T-helper 9 cell (primary cell): ENCODE results near the gene BLTP2.
"Not testable (repeated sequence)": the region's sequence is repeated elsewhere in the genome, so short reads cannot be mapped to it uniquely, and the experiment has no call there.

Experiments used
- DNase-seq: peaks from one replicate; pipeline ENCODE4 v3.0.0-alpha.2; 2020

BLTP2 gene

DNA sequence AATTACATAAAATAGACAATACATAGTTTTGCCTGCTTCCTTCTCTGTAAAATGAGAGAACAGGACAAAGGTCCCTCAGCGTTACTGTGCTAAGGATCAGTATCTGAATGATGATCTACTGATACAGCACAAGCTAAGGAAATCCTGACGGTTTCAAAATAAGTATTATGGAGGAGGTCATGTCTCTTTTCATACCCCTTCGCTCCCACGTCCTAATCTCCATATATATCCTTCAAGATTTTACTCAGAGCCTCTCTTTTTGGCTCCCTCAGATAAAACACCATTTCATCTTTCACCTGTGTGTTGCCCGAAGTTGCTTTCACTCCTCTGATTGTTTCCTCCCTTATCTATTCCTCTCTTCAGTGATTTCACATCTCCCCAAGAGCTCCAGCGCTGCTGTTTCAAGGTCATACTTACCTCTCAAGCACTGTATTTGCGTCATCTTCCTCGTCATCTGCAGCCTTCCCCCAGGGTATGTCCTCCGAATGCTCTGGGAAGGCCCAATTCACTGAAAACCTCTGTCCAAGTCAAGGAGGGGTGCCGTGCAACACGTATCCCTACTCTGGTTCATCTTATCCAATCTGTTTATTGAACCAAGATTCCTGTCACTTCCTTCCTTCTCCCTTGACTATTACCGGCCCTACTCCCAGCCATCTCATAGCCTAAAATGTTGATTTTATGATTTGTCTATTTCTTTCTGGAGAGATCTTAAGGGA is 1.2 kb upstream of the BLTP2 start:
- no peak for DNase-seq

GRCh38 chr17:28645576-28645939 is 600 bp upstream of the BLTP2 start:
- no peak for DNase-seq

- no peak for DNase-seq
Measured at GRCh38 chr17:28643983-28644786, 773 bp downstream of the BLTP2 start.

- no peak for DNase-seq
Measured at GRCh38 chr17:28641579-28641978, 3.4 kb downstream of the BLTP2 start.

GRCh38 chr17:28635506-28635905 is 9.5 kb downstream of the BLTP2 start:
- no peak for DNase-seq

GRCh38 chr17:28634206-28634865 is 10.6 kb downstream of the BLTP2 start:
- no peak for DNase-seq

GRCh38 chr17:28626818-28627217 is 18.1 kb downstream of the BLTP2 start:
- no peak for DNase-seq

DNA sequence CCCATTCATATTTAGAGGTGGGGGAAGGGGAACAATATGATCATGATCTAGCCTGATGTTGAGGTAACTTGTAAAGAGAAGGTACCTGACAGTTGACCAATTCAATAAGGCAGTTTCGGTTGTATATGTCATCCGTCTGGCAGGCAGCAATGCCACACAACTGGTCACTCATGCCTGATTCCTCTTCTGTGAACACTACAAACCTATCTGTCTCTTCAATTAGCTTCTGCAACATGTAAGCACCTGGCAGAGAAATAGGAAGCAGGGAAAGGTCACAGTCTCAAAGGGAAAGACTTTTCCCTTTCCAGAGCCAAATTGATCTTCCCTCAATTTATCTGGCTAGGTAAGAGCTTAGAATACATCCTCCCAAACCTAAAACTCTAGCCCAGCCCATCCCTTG is 20.8 kb downstream of the BLTP2 start:
- no peak for DNase-seq

DNA sequence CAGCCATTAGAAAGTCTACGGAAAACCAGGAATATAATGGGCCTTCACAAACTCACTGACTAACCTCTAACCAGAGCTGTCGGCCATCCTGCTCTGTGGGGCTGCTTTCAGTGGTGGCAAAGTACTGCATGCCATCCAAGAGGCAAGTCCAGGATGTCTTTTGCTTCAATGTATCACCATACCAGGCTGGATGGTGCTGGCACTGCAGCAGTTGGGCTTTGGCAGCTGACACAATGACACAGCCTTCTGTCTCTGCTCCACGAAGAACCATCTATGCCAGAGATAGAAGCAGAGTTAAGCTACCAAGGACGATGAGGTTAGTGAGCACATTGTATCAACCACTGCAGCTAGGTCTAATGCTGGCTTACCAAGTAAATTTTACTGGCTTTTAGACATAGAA is 21.3 kb downstream of the BLTP2 start:
- no peak for DNase-seq

GRCh38 chr17:28622186-28622585 is 22.8 kb downstream of the BLTP2 start:
- DNase-seq, result no peak

- DNase-seq, result no peak
Measured at GRCh38 chr17:28620010-28620409, 24.9 kb downstream of the BLTP2 start.

DNA sequence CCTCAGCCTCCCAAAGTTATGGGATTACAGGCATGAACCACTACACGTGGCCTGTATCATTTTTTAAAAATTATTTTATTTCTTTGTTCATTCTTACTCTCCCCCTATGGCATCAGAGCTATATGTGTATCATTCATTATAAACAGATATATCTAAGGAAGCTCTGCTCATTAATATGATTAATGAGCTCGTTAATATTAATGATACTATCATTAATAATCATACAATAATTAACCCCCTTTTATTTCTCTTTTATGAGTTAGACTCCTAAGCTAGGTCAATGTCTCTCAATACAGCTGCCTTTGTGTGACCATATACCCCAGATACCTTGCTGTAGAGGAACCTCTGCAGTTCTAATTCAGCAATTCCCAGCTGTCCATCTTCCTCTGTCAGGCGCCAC is 26.5 kb downstream of the BLTP2 start:
- DNase-seq, result no peak

- no peak for DNase-seq
Measured at GRCh38 chr17:28616281-28616680, 28.7 kb downstream of the BLTP2 start.

GRCh38 chr17:28615260-28615940 is 29.6 kb downstream of the BLTP2 start:
- no peak for DNase-seq

GRCh38 chr17:28613931-28614381 is 31.0 kb downstream of the BLTP2 start, which contains the start of gene RSKR:
RSKR (minus strand) TSS chr17:28614185; CDS start chr17:28614161, 24 bp downstream.
- no peak for DNase-seq

- DNase-seq, result peak; percentile 16
Measured at GRCh38 chr17:28612936-28613872, 31.8 kb downstream of the BLTP2 start.

GRCh38 chr17:28612531-28612930 is 32.4 kb downstream of the BLTP2 start:
- DNase-seq, result no peak

- DNase-seq, result no peak
Measured at GRCh38 chr17:28610376-28610775, 34.6 kb downstream of the BLTP2 start.

DNA sequence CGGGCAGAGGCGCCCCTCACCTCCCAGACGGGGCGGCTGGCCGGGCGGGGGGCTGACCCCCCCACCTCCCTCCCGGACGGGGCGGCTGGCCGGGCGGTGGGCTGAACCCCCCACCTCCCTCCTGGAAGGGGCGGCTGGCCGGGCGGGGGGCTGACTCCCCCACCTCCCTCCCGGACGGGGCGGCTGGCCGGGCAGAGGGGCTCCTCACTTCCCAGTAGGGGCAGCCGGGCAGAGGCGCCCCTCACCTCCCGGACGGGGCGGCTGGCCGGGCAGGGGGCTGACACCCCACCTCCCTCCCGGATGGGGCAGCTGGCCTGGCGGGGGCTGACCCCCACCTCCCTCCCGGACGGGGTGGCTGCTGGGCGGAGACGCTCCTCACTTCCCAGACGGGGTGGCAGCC is 40.9 kb downstream of the BLTP2 start:
- DNase-seq, result not testable (repeated sequence)

GRCh38 chr17:28599311-28600184 is 45.4 kb downstream of the BLTP2 start:
- DNase-seq, result peak; percentile 42

DNA sequence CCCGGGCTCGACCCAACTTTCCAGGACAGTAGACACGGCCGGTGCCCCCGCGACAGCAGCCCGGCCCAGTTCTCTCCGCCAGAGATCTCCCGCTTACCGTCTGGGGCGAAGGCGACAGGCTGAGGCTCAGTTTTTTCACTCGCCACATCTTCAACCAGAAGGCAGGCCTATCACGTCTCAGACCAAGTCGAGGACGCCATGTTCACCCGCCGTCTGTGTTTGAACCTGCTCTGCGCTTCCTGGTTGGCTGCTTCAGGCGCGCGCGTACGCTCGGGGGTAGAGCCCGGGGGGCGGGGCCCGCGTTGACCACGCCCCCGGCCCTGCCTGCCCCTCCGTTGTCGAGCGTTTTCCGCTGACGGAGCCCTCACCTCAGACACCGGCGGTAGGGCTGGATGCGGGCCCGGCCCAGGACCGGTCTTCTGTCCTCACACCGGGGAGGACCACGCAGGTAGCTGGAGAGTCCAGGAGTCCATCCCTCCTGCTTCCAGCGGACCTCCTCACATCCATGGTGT is 46.1 kb downstream of the BLTP2 start, which contains the start of gene SPAG5:
SPAG5 (minus strand) TSS at position 227 of the 512 bp plus-strand sequence; CDS start at position 148, 79 bp downstream.
- DNase-seq, result peak; percentile 92
